Measurements from ENCODE around the gene MIA.

DNA sequence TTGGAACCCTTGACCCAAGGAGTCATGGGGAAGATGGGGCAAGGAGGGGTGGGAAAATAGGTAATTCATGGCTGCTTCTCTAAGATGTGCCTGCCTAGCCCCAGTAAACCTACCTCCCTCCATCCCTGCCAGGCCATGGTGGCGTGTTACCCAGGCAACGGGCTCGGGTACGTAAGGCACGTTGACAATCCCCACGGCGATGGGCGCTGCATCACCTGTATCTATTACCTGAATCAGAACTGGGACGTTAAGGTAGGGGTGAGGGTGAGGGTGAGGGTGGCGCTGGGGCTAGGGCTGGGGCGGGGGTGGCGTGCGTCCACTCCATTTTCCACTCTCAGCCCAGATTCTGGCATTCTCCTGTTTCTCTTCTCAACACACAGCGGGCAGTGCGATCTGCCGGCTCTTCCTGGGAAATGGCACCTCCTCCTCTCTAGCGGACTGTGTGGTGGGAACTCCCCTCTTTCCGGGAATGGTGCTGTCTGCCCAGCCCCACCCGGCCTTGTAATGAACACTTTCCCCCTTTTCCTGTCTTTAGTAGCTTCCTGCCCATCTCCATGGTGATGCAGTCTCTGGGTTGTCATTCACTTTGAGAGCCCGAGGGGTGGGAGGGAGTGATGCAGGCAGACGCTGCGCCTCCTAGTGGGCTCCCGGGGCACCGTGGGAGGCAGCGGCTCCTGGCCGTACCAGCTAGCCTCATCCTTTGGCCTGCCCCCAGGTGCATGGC, 31.3 kb downstream of the MIA start:
- TF ChIP-seq, protein P1, sequence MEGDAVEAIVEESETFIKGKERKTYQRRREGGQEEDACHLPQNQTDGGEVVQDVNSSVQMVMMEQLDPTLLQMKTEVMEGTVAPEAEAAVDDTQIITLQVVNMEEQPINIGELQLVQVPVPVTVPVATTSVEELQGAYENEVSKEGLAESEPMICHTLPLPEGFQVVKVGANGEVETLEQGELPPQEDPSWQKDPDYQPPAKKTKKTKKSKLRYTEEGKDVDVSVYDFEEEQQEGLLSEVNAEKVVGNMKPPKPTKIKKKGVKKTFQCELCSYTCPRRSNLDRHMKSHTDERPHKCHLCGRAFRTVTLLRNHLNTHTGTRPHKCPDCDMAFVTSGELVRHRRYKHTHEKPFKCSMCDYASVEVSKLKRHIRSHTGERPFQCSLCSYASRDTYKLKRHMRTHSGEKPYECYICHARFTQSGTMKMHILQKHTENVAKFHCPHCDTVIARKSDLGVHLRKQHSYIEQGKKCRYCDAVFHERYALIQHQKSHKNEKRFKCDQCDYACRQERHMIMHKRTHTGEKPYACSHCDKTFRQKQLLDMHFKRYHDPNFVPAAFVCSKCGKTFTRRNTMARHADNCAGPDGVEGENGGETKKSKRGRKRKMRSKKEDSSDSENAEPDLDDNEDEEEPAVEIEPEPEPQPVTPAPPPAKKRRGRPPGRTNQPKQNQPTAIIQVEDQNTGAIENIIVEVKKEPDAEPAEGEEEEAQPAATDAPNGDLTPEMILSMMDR (tag by site-specific recombination; IDR thresholded peaks at IDR 0.05), result peak; percentile 97
- TF ChIP-seq GLIS2 (tag by site-specific recombination; IDR thresholded peaks at IDR 0.05) (peak; percentile 82), ZSCAN30 (tag by site-specific recombination; IDR thresholded peaks at IDR 0.05) (peak; percentile 96), ZBTB11 (tag by site-specific recombination; conservative IDR thresholded peaks at IDR 0.05; ENCODE audit: low read depth) (peak; percentile 60), ZNF561 (tag by site-specific recombination; IDR thresholded peaks at IDR 0.05; ENCODE audit: borderline replicate concordance) (peak; percentile 92; the same call in 1 of the 2 replicates), PRDM10 (tag by site-specific recombination; IDR thresholded peaks at IDR 0.05) (peak; percentile 100), FEZF1 (tag by site-specific recombination; IDR thresholded peaks at IDR 0.05) (peak; percentile 78)
